Measurements from ENCODE around the gene ENOX1. TPM values are rescaled to one million over a fixed set of nuclear protein-coding genes. Genes with fewer than 3 reads are reported as not detected.
A peak's percentile ranks its signal among the peaks of the same experiment; 100 is the strongest.

ENOX1 gene
- polyA plus RNA-seq, 2 of the 4 experiments (the other 2 are of a cell fraction): 0.28 to 0.41 TPM

- FAIRE-seq: no peak
- no peak; a peak in 1 of 6 replicates for ATAC-seq
- ChIA-PET CTCF (no interaction called here), POLR2A (no interaction called here)
- WGBS (ENCODE audit: missing lambda C conversion rate): 13% methylated on average over 1 of the region's 1 CpG
- H3K9me3 ChIP-seq: no peaks in the 10 kb centered on the region
- H3K27ac ChIP-seq: no peak overlapping the region
- TF ChIP-seq EP300 (IDR thresholded peaks at IDR 0.05) (no peak), E2F6 (IDR thresholded peaks at IDR 0.05; ENCODE audit: borderline replicate concordance, low read depth) (no peak), TFCP2L1 (CRISPR knock-in tag; IDR thresholded peaks at IDR 0.05) (no peak), RCOR1 (IDR thresholded peaks at IDR 0.05; ENCODE audit: low read depth, low read length) (no peak), CTCF (IDR thresholded peaks at IDR 0.05) (no peak), KDM5A (IDR thresholded peaks at IDR 0.05) (no peak), MAX (IDR thresholded peaks at IDR 0.05) (no peak), TP53 (CRISPR knock-in tag; IDR thresholded peaks at IDR 0.05) (no peak), EHMT2 (IDR thresholded peaks at IDR 0.05; ENCODE audit: low read depth) (no peak), PHF8 (IDR thresholded peaks at IDR 0.05; ENCODE audit: borderline replicate concordance, low read depth) (no peak), SREBF2 (IDR thresholded peaks at IDR 0.05) (no peak)
- no peak overlapping the region for H3K4me2 ChIP-seq
- DNase-seq (ENCODE audit: low read depth in 1 of 2, low spot score in 1 of 2): peak in 1 of 2 experiments; percentile 25
- H3K4me3 ChIP-seq: no peak overlapping the region
- H3K4me1 ChIP-seq: no peaks in the 10 kb centered on the region
Measured at GRCh38 chr13:43405457-43405856, 381.3 kb downstream of the ENOX1 start.

GRCh38 chr13:43402380-43402779, 384.4 kb downstream of the ENOX1 start:
- WGBS (ENCODE audit: missing lambda C conversion rate): 82% methylated on average over 1 of the region's 1 CpG
- Histone ChIP-seq H3K4me3 (no peak overlapping the region), H3K9me3 (no peaks in the 10 kb centered on the region), H3K4me1 (no peaks in the 10 kb centered on the region), H3K4me2 (no peak overlapping the region), H3K27ac (no peak overlapping the region)
- ATAC-seq (no peak), FAIRE-seq (no peak), DNase-seq (ENCODE audit: low read depth in 1 of 2, low spot score in 1 of 2) (no peak)
- TF ChIP-seq HEYL (CRISPR knock-in tag; IDR thresholded peaks at IDR 0.05) (no peak), SREBF2 (IDR thresholded peaks at IDR 0.05) (no peak), BCL3 (IDR thresholded peaks at IDR 0.05) (no peak), KDM5A (IDR thresholded peaks at IDR 0.05) (no peak), ZFP36 (IDR thresholded peaks at IDR 0.05; ENCODE audit: borderline replicate concordance, partially characterized antibody) (no peak), PHF8 (IDR thresholded peaks at IDR 0.05; ENCODE audit: borderline replicate concordance, low read depth) (no peak), EP300 (IDR thresholded peaks at IDR 0.05) (no peak), NFE2L2 (conservative IDR thresholded peaks at IDR 0.05; ENCODE audit: low read length) (no peak), FOSB (CRISPR knock-in tag; IDR thresholded peaks at IDR 0.05) (no peak)
- ChIA-PET CTCF (no interaction called here), POLR2A (no interaction called here)

- FAIRE-seq (no peak), DNase-seq (ENCODE audit: low read depth in 1 of 2, low spot score in 1 of 2) (no peak), ATAC-seq (no peak)
- Histone ChIP-seq H3K9me3 (no peaks in the 10 kb centered on the region), H3K4me2 (no peak overlapping the region), H3K4me1 (no peaks in the 10 kb centered on the region), H3K27ac (no peak overlapping the region), H3K4me3 (no peak overlapping the region)
- no peak for TF ChIP-seq HDAC2 (IDR thresholded peaks at IDR 0.05)
- no peak for TF ChIP-seq RFX5 (IDR thresholded peaks at IDR 0.05)
- no peak for TF ChIP-seq BCL3 (IDR thresholded peaks at IDR 0.05)
- no peak for TF ChIP-seq ZSCAN20 (CRISPR knock-in tag; IDR thresholded peaks at IDR 0.05)
- TF ChIP-seq NPAS2 (CRISPR knock-in tag; IDR thresholded peaks at IDR 0.05; ENCODE audit: borderline replicate concordance): no peak
- TF ChIP-seq TP53 (CRISPR knock-in tag; IDR thresholded peaks at IDR 0.05): no peak
- TF ChIP-seq HOXA7 (CRISPR knock-in tag; IDR thresholded peaks at IDR 0.05): no peak
- no peak for TF ChIP-seq HEYL (CRISPR knock-in tag; IDR thresholded peaks at IDR 0.05)
- no peak for TF ChIP-seq NFE2L2 (conservative IDR thresholded peaks at IDR 0.05; ENCODE audit: low read length)
- TF ChIP-seq POLR2A (IDR thresholded peaks at IDR 0.05; ENCODE audit: low read length): no peak
- ChIA-PET CTCF (no interaction called here), POLR2A (no interaction called here)
- 41% methylated on average over 4 of the region's 4 CpGs for WGBS (ENCODE audit: missing lambda C conversion rate)
Measured at GRCh38 chr13:43401361-43401760, 385.4 kb downstream of the ENOX1 start.
